WTC11 (cell line): ENCODE measurements around the gene ABHD18. TPM values are rescaled to one million over a fixed set of nuclear protein-coding genes. Genes with fewer than 3 reads are reported as not detected.

Experiments
- ATAC-seq: fragments of 200-7000 bp; cut with Tn5 transposase; 2 replicates; pipeline ENCODE4 v1.10.0; 2021; ENCODE audit warnings: mild to moderate bottlenecking, moderate library complexity
- CTCF ChIA-PET: fragments of 300-600 bp; sonication (Branson Sonifier 250); formaldehyde crosslinking; loops from one replicate; lab custom pipeline; 2021; ENCODE audit warnings: antibody characterized with exemption; lab: Charles Lee
- POLR2A ChIA-PET: fragments of 350-600 bp; sonication (Branson Sonifier 250); formaldehyde crosslinking; loops from one replicate; lab custom pipeline; 2021; ENCODE audit warnings: antibody characterized with exemption; lab: Charles Lee
- DNase-seq: peaks from one replicate; pipeline ENCODE4 v3.0.0; 2021; ENCODE audit warnings: low spot score
- H3K27ac Mint-ChIP-seq: 2 replicates; pipeline ENCODE4 v1.8.0; 2021; ENCODE audit warnings: mixed read lengths
- H3K27me3 Mint-ChIP-seq: 2 replicates; pipeline ENCODE4 v1.8.0; 2021; ENCODE audit warnings: low read depth, mild to moderate bottlenecking, moderate library complexity, mixed read lengths
- H3K36me3 Mint-ChIP-seq: 2 replicates; pipeline ENCODE4 v1.8.0; 2021; ENCODE audit warnings: mixed read lengths
- H3K4me1 Mint-ChIP-seq: 2 replicates; pipeline ENCODE4 v1.8.0; 2022; ENCODE audit warnings: mixed read lengths
- H3K4me3 Mint-ChIP-seq: 2 replicates; pipeline ENCODE4 v1.8.0; 2021; ENCODE audit warnings: mild to moderate bottlenecking, moderate library complexity, mixed read lengths
- H3K9me3 Mint-ChIP-seq: 2 replicates; pipeline ENCODE4 v1.8.0; 2021; ENCODE audit warnings: mixed read lengths
- ATF2 ChIP-seq: sonication (generic); formaldehyde crosslinking; IDR thresholded peaks from 2 replicates; pipeline ENCODE4 v1.8.1; 2022; ENCODE audit warnings: low read depth, missing genetic modification reagents, borderline replicate concordance
- CTCF ChIP-seq: fragments of 200-600 bp; IDR thresholded peaks from 2 replicates; pipeline ENCODE4 v1.8.0; 2022; ENCODE audit warnings: antibody characterized with exemption
- ELF4 ChIP-seq: sonication (generic); formaldehyde crosslinking; IDR thresholded peaks from 2 replicates; pipeline ENCODE4 v1.8.1; 2022; ENCODE audit warnings: low read depth, mild to moderate bottlenecking, moderate library complexity, missing genetic modification reagents
- EMX1 ChIP-seq: fragments of 250-450 bp; sonication (Bioruptor Pico); IDR thresholded peaks from 2 replicates; pipeline ENCODE4 v1.8.0; 2021; ENCODE audit warnings: mild to moderate bottlenecking
- ETV6 ChIP-seq: sonication (generic); formaldehyde crosslinking; IDR thresholded peaks from 2 replicates; pipeline ENCODE4 v1.8.1; 2022; ENCODE audit warnings: mild to moderate bottlenecking, missing genetic modification reagents
- GTF2I ChIP-seq: fragments of 250-450 bp; sonication (Bioruptor Pico); conservative IDR thresholded peaks from 2 replicates; pipeline ENCODE4 v1.4.0; 2021; ENCODE audit warnings: mild to moderate bottlenecking
- MLX ChIP-seq: sonication (generic); formaldehyde crosslinking; IDR thresholded peaks from 2 replicates; pipeline ENCODE4 v1.8.1; 2023; ENCODE audit warnings: mild to moderate bottlenecking, missing genetic modification reagents, moderate library complexity
- NR2C2 ChIP-seq: sonication (generic); formaldehyde crosslinking; IDR thresholded peaks from 2 replicates; pipeline ENCODE4 v1.8.0; 2022; ENCODE audit warnings: mild to moderate bottlenecking, missing genetic modification reagents
- OVOL2 ChIP-seq: fragments of 250-450 bp; sonication (Bioruptor Pico); IDR thresholded peaks from 2 replicates; pipeline ENCODE4 v1.9.0; 2021; ENCODE audit warnings: mild to moderate bottlenecking, borderline replicate concordance
- PREB ChIP-seq: sonication (generic); formaldehyde crosslinking; IDR thresholded peaks from 2 replicates; pipeline ENCODE4 v1.8.1; 2022; ENCODE audit warnings: mild to moderate bottlenecking, missing genetic modification reagents, moderate library complexity, borderline replicate concordance
- PRRX2 ChIP-seq: fragments of 250-450 bp; sonication (Bioruptor Pico); IDR thresholded peaks from 2 replicates; pipeline ENCODE4 v1.8.0; 2021; ENCODE audit warnings: mild to moderate bottlenecking
- SMAD3 ChIP-seq: sonication (generic); formaldehyde crosslinking; IDR thresholded peaks from 2 replicates; pipeline ENCODE4 v1.8.0; 2022; ENCODE audit warnings: missing genetic modification reagents, mild to moderate bottlenecking, borderline replicate concordance
- SP1 ChIP-seq: sonication (generic); formaldehyde crosslinking; conservative IDR thresholded peaks from 2 replicates; pipeline ENCODE4 v1.8.1; 2022; ENCODE audit warnings: missing genetic modification reagents
- TCF7 ChIP-seq: sonication (generic); formaldehyde crosslinking; IDR thresholded peaks from 2 replicates; pipeline ENCODE4 v1.8.0; 2022; ENCODE audit warnings: mild to moderate bottlenecking, low read depth, missing genetic modification reagents, moderate library complexity
- TEAD1 ChIP-seq: sonication (generic); formaldehyde crosslinking; IDR thresholded peaks from 2 replicates; pipeline ENCODE4 v1.8.0; 2022; ENCODE audit warnings: mild to moderate bottlenecking, missing genetic modification reagents
- TP53 ChIP-seq: sonication (generic); formaldehyde crosslinking; IDR thresholded peaks from 2 replicates; pipeline ENCODE4 v1.8.1; 2023; ENCODE audit warnings: mild to moderate bottlenecking, missing genetic modification reagents
- USF1 ChIP-seq: sonication (generic); formaldehyde crosslinking; IDR thresholded peaks from 2 replicates; pipeline ENCODE4 v1.8.0; 2022; ENCODE audit warnings: mild to moderate bottlenecking, missing genetic modification reagents
- ZBTB43 ChIP-seq: sonication (generic); formaldehyde crosslinking; IDR thresholded peaks from 2 replicates; pipeline ENCODE4 v1.8.1; 2023; ENCODE audit warnings: mild to moderate bottlenecking, missing genetic modification reagents
- ZNF138 ChIP-seq: sonication (generic); formaldehyde crosslinking; conservative IDR thresholded peaks from 2 replicates; pipeline ENCODE4 v1.8.1; 2022; ENCODE audit warnings: mild to moderate bottlenecking, moderate library complexity, missing genetic modification reagents
- ZNF232 ChIP-seq: sonication (generic); formaldehyde crosslinking; IDR thresholded peaks from 2 replicates; pipeline ENCODE4 v1.8.0; 2022; ENCODE audit warnings: mild to moderate bottlenecking, missing genetic modification reagents
- total RNA-seq: library from RNA; stranded (reverse); gene quantifications from 3 replicates; pipeline ENCODE4 v1.2.3, GENCODE V29; 2021
- TF ChIP-seq, protein P1 (sequence below): sonication (generic); formaldehyde crosslinking; conservative IDR thresholded peaks from 2 replicates; pipeline ENCODE4 v1.8.1; 2023; ENCODE audit warnings: mild to moderate bottlenecking, low read depth, missing genetic modification reagents, moderate library complexity
- TF ChIP-seq, protein P2 (sequence below): sonication (generic); formaldehyde crosslinking; IDR thresholded peaks from 2 replicates; pipeline ENCODE4 v1.8.1; 2023; ENCODE audit warnings: mild to moderate bottlenecking, moderate library complexity, missing genetic modification reagents
- TF ChIP-seq, protein P3 (sequence below): sonication (generic); formaldehyde crosslinking; conservative IDR thresholded peaks from 2 replicates; pipeline ENCODE4 v1.8.1; 2022; ENCODE audit warnings: mild to moderate bottlenecking, missing genetic modification reagents

Gene ABHD18
- total RNA-seq, 1 experiment from 2014 or later = 15.9 TPM

GRCh38 chr4:127988638-127989037 is 23.4 kb downstream of the ABHD18 start (continued):
- TF ChIP-seq MLX (CRISPR knock-in tag) = no peak
- TF ChIP-seq NR2C2 = no peak
- TF ChIP-seq PRRX2 (CRISPR knock-in tag) = no peak
- no peak for TF ChIP-seq SP1
- TF ChIP-seq TP53 (CRISPR knock-in tag) = no peak
- TF ChIP-seq GTF2I = no peak

GRCh38 chr4:127993151-127993550 is 27.9 kb downstream of the ABHD18 start:
- Mint-ChIP-seq H3K27me3 (no peaks in the 10 kb centered on the region), H3K4me1 (no peaks in the 10 kb centered on the region), H3K27ac (no peak overlapping the region), H3K4me3 (no peak overlapping the region), H3K36me3 (peaks cover 25% of the 10 kb centered on the region), H3K9me3 (peaks cover 13% of the 10 kb centered on the region)
- TF ChIP-seq ETV6 (CRISPR knock-in tag) (no peak), TCF7 (CRISPR knock-in tag) (no peak), ELF4 (CRISPR knock-in tag) (no peak), PREB (no peak), OVOL2 (CRISPR knock-in tag) (no peak), SMAD3 (CRISPR knock-in tag) (no peak), ZNF138 (CRISPR knock-in tag) (no peak), TEAD1 (CRISPR knock-in tag) (no peak), ZNF232 (CRISPR knock-in tag) (no peak)
- TF ChIP-seq, protein P1, sequence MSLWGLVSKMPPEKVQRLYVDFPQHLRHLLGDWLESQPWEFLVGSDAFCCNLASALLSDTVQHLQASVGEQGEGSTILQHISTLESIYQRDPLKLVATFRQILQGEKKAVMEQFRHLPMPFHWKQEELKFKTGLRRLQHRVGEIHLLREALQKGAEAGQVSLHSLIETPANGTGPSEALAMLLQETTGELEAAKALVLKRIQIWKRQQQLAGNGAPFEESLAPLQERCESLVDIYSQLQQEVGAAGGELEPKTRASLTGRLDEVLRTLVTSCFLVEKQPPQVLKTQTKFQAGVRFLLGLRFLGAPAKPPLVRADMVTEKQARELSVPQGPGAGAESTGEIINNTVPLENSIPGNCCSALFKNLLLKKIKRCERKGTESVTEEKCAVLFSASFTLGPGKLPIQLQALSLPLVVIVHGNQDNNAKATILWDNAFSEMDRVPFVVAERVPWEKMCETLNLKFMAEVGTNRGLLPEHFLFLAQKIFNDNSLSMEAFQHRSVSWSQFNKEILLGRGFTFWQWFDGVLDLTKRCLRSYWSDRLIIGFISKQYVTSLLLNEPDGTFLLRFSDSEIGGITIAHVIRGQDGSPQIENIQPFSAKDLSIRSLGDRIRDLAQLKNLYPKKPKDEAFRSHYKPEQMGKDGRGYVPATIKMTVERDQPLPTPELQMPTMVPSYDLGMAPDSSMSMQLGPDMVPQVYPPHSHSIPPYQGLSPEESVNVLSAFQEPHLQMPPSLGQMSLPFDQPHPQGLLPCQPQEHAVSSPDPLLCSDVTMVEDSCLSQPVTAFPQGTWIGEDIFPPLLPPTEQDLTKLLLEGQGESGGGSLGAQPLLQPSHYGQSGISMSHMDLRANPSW (CRISPR knock-in tag) = no peak
- TF ChIP-seq, protein P2, sequence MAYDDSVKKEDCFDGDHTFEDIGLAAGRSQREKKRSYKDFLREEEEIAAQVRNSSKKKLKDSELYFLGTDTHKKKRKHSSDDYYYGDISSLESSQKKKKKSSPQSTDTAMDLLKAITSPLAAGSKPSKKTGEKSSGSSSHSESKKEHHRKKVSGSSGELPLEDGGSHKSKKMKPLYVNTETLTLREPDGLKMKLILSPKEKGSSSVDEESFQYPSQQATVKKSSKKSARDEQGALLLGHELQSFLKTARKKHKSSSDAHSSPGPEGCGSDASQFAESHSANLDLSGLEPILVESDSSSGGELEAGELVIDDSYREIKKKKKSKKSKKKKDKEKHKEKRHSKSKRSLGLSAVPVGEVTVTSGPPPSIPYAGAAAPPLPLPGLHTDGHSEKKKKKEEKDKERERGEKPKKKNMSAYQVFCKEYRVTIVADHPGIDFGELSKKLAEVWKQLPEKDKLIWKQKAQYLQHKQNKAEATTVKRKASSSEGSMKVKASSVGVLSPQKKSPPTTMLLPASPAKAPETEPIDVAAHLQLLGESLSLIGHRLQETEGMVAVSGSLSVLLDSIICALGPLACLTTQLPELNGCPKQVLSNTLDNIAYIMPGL (CRISPR knock-in tag) = no peak
- POLR2A ChIA-PET = no interaction called here
- CTCF ChIA-PET = no interaction called here
- DNase-seq = no peak
- no peak for ATAC-seq

- no peak for ATAC-seq
- H3K27me3 Mint-ChIP-seq = no peaks in the 10 kb centered on the region
- no peaks in the 10 kb centered on the region for H3K4me1 Mint-ChIP-seq
- CTCF ChIA-PET = interaction anchor here (0.8 kb wide), 1 partner anchor 31 kb away, joined by 3 read pairs; the partner anchor contains the start of genes ABHD18 and MFSD8
- POLR2A ChIA-PET = no interaction called here
- H3K4me3 Mint-ChIP-seq = no peak overlapping the region
- peaks cover 19% of the 10 kb centered on the region for H3K9me3 Mint-ChIP-seq
- peaks cover 28% of the 10 kb centered on the region for H3K36me3 Mint-ChIP-seq
- no peak overlapping the region for H3K27ac Mint-ChIP-seq
- no peak for DNase-seq
- no peak for TF ChIP-seq USF1 (CRISPR knock-in tag)
- TF ChIP-seq EMX1 = no peak
- TF ChIP-seq, protein P3, sequence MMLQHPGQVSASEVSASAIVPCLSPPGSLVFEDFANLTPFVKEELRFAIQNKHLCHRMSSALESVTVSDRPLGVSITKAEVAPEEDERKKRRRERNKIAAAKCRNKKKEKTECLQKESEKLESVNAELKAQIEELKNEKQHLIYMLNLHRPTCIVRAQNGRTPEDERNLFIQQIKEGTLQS (CRISPR knock-in tag) = no peak
- no peak for TF ChIP-seq CTCF
- no peak for TF ChIP-seq TCF7 (CRISPR knock-in tag)
- no peak for TF ChIP-seq ZBTB43 (CRISPR knock-in tag)
- no peak for TF ChIP-seq ATF2
These were observed 30.6 kb downstream of the ABHD18 start for GRCh38 chr4:127995776-127996175.
